AG09319 (cell line): Measurements from ENCODE around the gene SEMA3B.

ENCODE experiments used
- DNase-seq: peaks from one replicate; pipeline ENCODE4 v3.0.0-alpha.2; 2010; ENCODE audit warnings: low read depth; ENCODE audit errors: extremely low read depth
- TF ChIP-seq, protein P1 (sequence below): IDR thresholded peaks from 2 replicates; pipeline ENCODE4 v1.5.1; 2011; ENCODE audit warnings: low read depth, mild to moderate bottlenecking, inconsistent platforms, low read length, moderate library complexity

The SEMA3B gene

DNA sequence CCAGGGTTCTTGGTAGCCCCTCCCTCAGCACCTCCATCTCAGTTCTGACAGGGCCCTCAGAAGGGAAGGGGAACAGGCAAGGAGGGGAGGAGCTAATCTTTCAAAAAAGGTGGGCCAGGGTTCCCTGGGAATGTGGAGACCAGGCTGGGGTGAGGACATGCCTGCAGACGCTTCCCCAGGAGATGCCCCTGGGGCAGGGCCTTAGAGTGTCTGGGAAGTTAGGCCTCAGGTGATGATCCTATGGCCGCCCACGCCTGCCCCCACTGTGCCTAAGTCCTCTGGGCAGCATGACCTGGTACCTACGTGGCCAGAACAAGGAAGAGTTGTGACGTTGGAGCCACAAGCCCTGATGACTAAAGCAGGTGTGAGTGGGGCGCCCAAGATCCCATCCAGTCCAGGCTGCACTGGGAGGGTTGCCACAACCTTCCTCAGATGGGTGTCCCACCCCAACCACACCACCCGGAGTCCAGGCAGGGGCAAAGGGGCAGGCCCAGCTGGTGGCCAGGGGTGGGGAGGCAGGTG lies 3.9 kb upstream of the SEMA3B start:
- TF ChIP-seq, protein P1, sequence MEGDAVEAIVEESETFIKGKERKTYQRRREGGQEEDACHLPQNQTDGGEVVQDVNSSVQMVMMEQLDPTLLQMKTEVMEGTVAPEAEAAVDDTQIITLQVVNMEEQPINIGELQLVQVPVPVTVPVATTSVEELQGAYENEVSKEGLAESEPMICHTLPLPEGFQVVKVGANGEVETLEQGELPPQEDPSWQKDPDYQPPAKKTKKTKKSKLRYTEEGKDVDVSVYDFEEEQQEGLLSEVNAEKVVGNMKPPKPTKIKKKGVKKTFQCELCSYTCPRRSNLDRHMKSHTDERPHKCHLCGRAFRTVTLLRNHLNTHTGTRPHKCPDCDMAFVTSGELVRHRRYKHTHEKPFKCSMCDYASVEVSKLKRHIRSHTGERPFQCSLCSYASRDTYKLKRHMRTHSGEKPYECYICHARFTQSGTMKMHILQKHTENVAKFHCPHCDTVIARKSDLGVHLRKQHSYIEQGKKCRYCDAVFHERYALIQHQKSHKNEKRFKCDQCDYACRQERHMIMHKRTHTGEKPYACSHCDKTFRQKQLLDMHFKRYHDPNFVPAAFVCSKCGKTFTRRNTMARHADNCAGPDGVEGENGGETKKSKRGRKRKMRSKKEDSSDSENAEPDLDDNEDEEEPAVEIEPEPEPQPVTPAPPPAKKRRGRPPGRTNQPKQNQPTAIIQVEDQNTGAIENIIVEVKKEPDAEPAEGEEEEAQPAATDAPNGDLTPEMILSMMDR, result no peak
- DNase-seq, result no peak

DNA sequence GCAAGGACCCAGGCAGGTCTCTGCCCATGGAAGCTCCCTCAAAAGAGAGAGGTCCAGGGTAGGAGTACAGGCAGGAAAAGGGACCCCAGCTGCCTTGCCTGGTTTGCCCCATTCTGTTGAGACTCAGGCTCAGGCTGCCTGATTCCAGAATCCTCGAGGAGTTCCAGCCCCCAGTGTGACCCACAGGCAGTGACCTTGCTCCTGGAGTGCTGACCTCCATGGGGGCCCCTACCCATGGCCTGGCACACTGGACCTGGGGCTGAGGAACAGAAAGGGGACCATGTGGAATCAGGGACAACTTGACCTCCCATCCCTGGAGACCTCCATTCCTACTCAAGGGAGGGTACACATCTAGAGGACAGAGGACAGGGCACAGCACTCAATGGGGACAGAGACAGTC lies 3.4 kb upstream of the SEMA3B start:
- TF ChIP-seq, protein P1, result no peak
- DNase-seq, result no peak

DNA sequence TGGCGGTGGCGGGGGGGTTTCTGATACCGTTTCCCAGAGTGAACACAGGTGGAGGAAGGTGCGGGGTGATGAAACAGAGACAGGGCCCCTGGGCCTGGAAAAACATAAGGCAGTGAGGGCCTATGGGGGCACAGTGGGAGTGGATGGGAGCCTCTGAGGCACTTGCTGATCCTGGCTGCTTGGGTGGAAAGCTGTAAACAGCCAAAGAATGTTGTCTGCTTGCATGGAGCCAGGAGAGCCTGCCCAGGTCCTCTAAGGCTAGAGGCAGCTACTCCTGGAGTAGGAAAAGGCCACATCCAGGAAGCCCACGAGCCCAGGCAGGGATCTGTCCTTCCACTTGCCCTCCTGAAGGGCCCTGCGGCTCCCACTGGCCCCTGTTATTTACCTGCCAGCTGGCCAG lies 2.9 kb upstream of the SEMA3B start:
- no peak for DNase-seq
- TF ChIP-seq, protein P1, result no peak

DNA sequence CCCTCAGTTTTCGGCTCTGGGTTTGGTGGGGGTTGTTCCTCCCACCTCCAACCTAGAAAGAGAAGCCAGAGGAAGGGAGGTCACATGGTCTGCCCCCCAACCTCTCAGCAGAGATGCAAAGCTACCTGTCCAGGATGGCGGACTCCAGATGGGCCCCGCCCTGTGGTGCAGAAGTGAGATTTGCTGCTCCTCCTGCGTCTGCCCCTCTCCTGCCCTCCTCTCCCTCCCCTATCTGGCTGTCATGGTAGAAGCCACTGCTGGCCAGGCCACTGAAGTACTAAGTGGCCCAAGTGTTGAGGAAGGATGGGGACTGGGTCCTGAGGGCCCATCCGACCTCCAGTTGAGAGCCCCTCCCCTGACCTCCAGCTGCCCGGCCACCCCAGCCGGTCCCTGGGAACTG lies 2.1 kb upstream of the SEMA3B start:
- TF ChIP-seq, protein P1, result no peak
- no peak for DNase-seq

DNA sequence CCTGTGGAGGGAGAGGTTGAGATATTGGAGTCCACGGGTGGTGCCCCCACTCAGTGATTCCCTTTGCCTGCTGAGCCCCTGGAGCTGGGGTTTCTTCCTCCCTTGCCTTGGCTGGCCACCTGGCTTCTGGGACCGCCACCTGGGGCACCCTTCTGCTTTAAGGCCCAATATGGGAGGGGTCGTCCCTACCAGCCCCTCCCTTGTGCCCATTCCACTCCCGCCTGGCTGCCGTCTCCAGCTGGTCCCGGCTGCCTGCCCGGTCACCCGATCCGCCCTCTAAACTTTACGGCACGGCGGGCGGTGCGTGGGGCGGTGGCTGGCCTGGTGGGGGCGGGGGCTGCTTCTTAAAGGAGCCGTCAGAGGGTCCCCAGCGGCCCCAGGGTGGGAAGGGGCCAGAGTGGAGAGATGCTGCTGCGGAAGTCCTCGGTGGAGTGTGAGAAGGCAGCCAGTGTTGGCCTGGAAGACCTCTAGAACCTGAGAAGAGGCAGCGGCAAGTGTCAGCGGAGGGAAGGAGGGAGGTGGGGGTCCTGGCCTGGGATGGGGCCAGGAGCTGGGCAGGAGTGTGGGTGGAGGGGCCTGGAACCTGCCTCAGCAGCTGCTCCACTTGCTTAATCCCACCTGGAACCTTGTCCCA lies 1.6 kb upstream of the SEMA3B start:
- TF ChIP-seq, protein P1, result no peak
- DNase-seq, result no peak

DNA sequence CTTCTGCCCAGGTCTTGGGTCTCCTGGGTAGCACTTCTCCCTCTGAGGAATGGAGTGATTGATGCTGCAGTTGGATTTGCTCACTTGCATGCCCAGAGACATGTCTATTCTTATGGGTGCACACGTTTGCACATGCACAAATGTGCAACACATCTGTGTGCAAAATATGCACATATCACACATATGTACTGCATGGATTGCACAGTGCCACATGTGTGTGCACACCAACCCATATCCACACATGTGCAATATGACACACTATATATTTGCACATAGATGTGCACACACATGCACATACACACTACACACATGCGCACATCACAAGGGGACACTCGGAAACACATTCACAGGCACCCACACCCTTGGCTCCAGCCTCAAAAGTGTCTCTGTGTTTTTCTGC lies 671 bp upstream of the SEMA3B start:
- TF ChIP-seq, protein P1, result no peak

DNA sequence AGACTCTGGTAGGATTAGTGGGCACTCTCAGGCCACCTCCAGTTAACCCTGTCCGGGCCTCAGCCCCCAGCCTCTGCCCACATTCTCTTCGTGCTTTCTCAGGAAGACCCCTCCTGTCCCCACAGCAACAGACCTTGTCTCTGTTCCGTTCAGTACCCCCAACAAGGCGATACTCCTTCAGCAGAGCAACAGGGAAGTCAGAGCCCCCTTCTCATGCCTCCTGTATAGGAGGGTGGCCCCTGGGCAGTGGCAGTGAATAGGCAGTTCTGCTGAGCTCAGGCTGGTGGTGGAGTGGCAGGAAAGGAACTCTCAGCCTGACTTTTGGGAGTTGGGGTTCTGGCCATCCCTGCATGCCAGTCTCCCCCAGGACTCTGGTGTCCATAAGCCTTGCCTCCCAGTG lies 513 bp downstream of the SEMA3B start:
- DNase-seq, result no peak
- TF ChIP-seq, protein P1, result no peak

More for the DNA sequence above, 671 bp upstream of the SEMA3B start:
- DNase-seq, result no peak
